CD4-positive, alpha-beta T cell treated with Interleukin-4 for 1 hour (primary cell): Measurements from ENCODE around the gene FIBP.

Experiments
- DNase-seq, 2 donors: peaks; one replicate each; pipeline ENCODE4 v3.0.0-alpha.2; 2020 to 2022

Gene FIBP

DNA sequence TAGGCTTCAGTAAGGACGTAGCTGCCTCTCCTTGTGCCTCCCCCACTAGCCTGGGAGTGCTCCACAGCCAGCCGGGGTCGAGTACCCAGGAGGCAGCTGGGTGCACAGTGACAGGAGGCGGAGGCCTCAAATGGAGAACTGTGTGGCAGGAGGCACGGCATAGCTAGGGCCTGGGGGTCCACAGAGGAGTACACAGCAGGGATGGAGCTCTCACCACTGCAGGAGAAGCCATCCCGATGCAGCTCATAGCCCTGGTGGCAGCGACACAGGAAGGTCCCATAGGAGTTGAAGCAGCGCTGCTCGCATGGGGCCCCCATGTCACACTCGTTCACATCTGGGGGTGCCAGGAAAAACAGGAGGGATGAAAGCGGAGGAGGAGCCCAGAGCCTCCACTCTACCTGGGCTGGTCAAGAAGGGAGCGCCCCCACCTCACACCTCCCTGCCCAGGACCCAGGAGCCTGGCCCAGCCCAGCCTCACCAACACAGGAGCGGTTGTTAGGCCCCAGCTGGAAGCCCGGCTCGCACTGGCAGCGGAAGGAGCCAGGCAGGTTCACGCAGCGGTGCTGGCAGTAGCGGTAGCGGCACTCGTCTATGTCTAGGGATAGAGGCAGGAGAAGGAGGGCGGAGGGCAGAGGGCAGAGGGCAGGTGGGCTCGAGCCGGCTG is 18.5 kb downstream of the FIBP start:
- no peak for DNase-seq

- DNase-seq = no peak
Observed at GRCh38 chr11:65868907-65869306, 19.4 kb downstream of the FIBP start.

DNA sequence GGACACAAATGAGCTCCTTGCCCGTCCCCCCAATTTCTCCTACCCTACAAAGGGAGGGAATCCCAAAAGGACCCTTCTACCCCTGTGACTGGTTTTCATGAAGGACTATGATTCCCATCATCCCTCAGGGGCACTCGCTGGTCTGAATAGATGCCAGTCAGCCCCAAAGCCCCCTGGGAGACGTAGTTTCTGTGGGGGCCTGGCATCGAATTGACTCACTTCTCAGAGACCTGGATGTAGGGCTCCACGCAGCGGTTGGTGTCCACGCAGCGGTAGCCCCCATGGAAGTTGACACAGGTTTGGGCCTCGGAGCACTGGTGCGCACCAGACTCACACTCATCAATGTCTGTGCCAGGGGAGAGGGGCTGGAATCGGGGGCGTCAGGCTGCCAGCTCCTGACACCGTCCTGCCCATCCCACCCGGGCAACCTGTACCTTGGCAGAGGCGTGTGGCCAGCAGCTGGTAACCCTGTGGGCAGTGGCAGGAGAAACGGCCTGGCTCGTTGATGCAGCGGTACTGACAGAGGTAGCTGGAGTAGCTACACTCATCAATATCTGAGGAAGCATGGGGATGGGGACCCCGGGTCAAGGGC is 20.1 kb downstream of the FIBP start:
- peak in 1 of 2 donors; percentile 38 for DNase-seq

DNA sequence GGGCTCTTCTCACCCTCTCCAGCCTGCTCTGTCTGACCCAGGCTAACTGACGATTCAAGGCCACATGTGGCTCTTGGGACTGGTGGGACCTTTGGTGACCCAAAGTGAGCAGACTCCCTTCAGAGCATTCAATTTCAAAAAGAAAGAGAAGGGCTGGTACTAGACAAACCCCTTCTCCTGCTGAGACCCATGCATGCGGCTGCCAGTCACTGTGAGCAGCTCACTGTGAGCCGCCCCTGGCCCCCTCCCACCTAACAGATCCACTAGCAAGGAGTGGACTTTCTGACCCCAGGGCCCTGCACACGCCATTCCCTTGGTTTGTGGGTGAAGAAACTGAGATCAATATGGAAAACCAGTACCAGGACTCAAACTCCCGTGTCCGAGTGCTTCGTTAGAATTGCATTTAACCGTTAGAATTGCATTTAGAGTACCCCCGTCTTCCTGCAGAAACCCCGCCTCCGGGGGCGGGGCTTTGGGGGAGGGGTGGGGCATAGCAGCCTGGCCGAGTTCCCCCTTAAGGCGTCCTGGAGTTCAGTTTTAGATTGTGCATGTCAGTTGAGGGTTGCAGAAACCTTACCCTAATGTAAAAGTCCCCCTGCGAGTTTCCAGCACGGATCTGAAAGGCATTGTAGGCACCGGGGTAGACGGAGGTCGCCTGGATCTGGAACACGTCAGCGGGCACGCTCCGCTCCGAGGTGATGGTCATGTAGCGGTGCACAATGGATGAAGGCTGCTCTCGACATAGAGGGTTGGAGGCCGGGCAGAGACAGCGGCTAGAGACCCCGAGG is 20.8 kb downstream of the FIBP start:
- DNase-seq = no peak

DNA sequence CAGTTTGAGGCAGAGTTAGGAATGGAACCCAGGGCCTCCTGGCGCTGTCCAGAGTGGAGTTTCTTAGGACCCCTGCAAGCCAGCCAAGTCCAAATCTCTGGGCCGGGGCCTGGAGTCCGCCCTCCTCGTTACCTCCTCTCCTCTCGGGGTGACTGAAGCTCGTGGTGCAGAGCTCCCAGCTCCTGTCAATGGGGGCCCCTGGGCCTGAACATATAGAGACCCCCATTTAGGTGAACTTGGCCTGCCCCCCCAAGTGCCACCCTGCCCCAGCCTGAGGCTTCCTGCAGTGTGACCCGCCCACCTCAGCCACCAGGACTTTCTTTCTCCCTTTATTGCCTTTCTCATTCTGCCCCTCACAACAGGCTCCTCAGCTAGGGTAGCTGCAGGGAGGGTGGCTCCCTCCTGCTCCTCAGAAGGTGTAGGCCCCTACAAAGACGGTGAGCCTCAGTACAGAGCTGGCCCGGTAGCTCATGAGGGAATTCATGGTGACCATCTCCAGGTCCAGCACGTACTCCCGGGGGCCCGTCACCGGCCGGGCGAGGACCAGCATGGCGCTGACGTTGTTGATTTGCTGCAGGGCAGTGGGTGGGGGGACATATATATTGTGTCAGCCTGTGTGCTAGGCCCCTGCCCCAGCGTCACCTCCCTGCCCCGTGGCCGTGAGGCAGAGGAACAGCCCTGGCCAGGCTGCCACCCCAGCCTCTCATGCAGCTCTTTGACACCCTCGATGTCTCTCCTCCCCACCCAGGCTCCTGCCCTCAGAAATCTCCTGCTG is 21.6 kb downstream of the FIBP start:
- no peak for DNase-seq

GRCh38 chr11:65865550-65866172 is 22.6 kb downstream of the FIBP start:
- no peak for DNase-seq

DNA sequence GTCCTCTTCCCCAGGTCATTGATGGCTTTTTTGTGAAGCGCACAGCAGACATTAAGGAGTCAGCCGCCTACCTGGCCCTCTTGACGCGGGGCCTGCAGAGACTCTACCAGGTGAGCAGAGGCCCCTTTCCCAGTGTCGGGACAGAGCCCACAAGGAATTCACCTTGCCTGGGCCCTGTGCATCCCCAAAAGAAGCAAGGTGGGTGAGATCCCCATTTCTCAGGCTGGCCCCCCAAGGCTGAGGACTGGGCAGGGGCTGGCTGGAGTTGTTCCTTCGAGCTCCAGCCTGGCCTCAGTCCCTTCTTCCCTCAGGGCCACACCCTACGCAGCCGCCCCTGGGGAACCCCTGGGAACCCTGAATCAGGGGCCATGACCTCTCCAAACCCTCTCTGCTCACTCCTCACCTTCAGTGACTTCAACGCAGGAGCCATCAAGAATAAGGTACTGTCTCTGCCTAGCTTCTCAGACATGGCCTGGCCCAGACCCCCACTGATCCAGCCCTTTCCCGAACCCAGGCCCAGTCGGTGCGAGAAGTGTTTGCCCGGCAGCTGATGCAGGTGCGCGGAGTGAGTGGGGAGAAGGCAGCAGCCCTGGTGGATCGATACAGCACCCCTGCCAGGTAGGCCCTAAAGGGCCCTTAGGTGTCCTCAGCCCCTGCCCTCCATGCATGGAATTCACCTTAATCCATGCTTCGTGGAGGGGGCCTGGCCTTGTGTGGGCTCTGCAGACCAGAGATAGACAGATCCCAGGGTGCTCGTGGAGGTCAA is 23.4 kb downstream of the FIBP start:
- DNase-seq = no peak

DNA sequence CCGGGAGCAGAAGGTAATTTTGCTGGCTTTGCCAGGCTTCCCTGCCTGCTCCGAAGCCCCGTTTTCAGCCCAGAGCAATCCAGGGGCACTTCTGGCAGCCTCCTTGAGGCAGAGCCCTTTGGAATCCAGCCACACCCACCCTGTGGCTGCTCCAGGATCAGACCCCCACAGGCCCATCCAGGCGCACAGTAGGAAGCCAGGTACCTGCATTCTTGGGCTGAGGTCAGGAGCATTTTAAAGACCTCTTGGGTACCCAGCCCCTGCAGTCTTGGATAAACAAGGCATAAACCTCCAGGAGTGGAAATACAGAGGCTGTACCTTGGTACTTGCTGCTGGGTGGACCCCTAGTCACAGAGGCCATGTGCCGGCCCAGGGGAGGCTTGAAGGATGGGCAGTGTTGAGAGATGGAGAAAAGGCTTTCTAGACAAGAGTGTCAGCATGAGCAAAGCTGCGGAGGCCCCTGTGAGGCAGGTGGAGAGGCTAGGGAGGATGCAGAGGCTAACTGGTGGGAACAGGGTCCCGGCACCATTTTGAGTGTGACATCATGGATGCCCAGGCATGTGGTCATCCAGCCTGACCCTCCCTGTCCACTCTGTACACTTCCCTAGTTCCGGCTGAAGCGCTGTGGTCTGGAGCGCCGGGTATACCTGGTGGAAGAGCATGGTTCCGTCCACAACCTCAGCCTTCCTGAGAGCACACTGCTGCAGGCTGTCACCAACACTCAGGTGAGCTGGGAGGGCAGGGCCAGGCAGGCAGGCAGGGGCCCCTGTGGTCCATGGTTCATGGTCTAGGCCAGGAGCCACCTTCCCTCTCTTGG is 24.2 kb downstream of the FIBP start:
- DNase-seq = no peak

GRCh38 chr11:65862941-65863888 is 25.1 kb downstream of the FIBP start:
- no peak for DNase-seq

DNA sequence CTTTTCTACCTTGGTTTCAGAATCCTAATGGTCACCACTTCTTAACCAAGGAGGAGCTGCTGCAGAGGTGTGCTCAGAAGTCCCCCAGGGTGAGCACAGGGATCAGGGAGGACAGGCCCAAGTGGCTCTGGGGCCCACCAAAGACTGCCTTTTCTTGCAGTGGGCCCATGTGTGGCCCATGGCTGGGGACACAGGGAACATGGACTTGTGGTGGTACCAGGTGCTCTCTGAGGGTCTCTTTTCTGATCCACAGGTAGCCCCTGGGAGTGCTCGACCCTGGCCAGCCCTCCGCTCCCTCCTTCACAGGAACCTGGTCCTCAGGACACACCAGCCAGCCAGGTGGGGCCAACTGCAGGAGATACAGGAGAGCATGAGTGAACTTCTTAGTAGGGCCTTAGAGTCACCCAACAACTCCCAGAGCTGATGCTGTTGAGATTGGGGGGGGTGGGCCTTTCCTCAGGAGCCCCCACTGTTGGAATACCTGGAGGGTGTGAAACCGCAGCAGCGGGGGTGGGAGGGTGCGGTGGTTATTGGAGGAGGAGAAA is 26.0 kb downstream of the FIBP start:
- no peak for DNase-seq

GRCh38 chr11:65861533-65862183 is 26.6 kb downstream of the FIBP start:
- DNase-seq = no peak

DNA sequence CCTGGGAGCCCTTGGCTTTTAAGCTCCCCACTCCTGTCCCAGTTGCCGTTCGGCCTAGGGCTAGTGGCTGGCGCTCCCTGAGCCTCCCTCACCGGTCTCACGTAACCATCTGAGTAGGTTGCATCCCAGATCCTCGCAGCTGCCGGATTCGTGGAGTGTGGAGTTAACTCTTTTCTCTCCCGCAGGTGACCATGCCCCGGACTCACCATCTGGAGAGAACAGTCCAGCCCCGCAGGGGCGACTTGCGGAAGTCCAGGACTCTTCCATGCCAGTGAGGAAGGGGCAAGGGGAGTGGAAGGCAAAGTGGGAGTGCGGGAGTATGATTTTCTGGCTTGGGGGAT is 27.1 kb downstream of the FIBP start:
- no peak for DNase-seq

- DNase-seq = peak; percentile 95 to 96
Observed at GRCh38 chr11:65860278-65861164, 27.8 kb downstream of the FIBP start, which contains the start of gene MUS81. Gene MUS81, plus strand, starts transcription at chr11:65860433. Its CDS starts 321 bp downstream, at chr11:65860754.

GRCh38 chr11:65859812-65860277 is 28.4 kb downstream of the FIBP start:
- DNase-seq = no peak

DNA sequence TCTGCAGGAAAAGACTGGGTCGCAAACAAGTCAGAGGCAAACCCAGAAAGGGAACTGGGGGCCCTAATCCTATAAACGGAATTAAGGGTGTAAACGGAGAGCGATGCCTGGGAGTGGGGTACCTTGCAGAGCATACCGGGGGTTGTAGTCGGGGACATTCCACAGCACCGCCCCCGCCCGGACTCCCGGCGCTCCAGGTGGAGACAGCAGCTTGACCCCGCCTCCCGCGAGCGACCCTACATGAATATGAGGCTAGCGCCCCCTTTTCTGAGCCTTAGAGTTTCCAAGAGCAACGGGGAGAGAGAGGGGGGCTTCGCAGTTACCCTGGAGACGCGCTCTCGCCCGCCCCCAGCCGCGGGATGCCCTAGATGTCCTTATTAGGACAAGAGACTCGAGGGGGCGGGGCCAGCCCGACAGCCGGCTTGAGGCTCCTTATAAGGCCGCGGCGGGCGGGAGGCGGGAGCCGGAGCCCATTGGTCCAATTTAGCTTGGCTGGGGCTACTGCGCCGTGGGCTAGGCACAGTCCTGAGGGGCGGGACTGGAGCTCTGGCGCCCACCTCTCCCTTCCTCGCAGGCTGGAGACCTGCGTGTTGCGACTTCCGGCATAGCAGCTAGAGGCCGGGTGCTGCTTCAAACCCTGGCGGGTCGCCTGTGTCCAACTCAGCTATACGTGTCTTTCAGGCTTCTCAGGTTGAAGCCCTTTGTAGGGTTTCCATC is 29.0 kb downstream of the FIBP start:
- peak; percentile 97 for DNase-seq

- DNase-seq = no peak
Observed at GRCh38 chr11:65858681-65859087, 29.6 kb downstream of the FIBP start.
